Keratinocyte (primary cell): Measurements from ENCODE around the gene POLR2M. TPM values are rescaled to one million over a fixed set of nuclear protein-coding genes. Genes with fewer than 3 reads are reported as not detected.

Source experiments
- DNase-seq: peaks from one replicate; pipeline ENCODE4 v3.0.0-alpha.2; 2011; ENCODE audit warnings: low read depth, missing footprints, low spot score
- FAIRE-seq: peaks from 2 replicates; lab custom pipeline; 2011; peaks lifted over from hg19 to GRCh38; lab: Jason Lieb, UNC
- H2AFZ ChIP-seq: 2 replicates; pipeline ENCODE4 v1.6.0; 2012; ENCODE audit warnings: low read length, control low read depth, inconsistent platforms; ENCODE audit not compliant: control insufficient read depth
- H3K27ac ChIP-seq: 2 replicates; pipeline ENCODE4 v1.5.1; 2011; ENCODE audit warnings: low read length; ENCODE audit not compliant: control insufficient read depth, insufficient read depth
- H3K27me3 ChIP-seq: 3 replicates; pipeline ENCODE4 v1.6.0; 2011; ENCODE audit warnings: low read length; ENCODE audit not compliant: control insufficient read depth, insufficient read depth; ENCODE audit errors: extremely low read depth
- H3K36me3 ChIP-seq, 2 experiments: 2 replicates in 1 of 2; 3 replicates in 1 of 2; pipeline ENCODE4 v1.5.1; 2011; ENCODE audit warnings: low read length in 2 of 2, mild to moderate bottlenecking in 1 of 2; ENCODE audit not compliant: control insufficient read depth in 2 of 2, insufficient read depth in 2 of 2; ENCODE audit errors: extremely low read depth in 1 of 2
- H3K4me1 ChIP-seq: 3 replicates; pipeline ENCODE4 v1.5.1; 2011; ENCODE audit warnings: low read length; ENCODE audit not compliant: control insufficient read depth, insufficient read depth; ENCODE audit errors: extremely low read depth
- H3K4me2 ChIP-seq: 3 replicates; pipeline ENCODE4 v1.6.0; 2011; ENCODE audit warnings: low read depth, low read length; ENCODE audit not compliant: control insufficient read depth, insufficient read depth; ENCODE audit errors: extremely low read depth
- H3K4me3 ChIP-seq, 3 experiments: fragments of 200-600 bp in 1 of 3; sonication (generic) in 1 of 3; 2 replicates in 2 of 3; 3 replicates in 1 of 3; pipeline ENCODE4 v1.5.1; 2011 to 2016; ENCODE audit warnings: low read length in 3 of 3, mild to moderate bottlenecking in 3 of 3, control low read depth in 2 of 3, inconsistent platforms in 1 of 3, low read depth in 1 of 3, mixed read lengths in 1 of 3, mixed run types in 1 of 3, moderate library complexity in 1 of 3; ENCODE audit not compliant: control insufficient read depth in 2 of 3, insufficient read depth in 2 of 3; ENCODE audit errors: extremely low read depth in 1 of 3
- H3K79me2 ChIP-seq: 2 replicates; pipeline ENCODE4 v1.6.0; 2012; ENCODE audit warnings: low read length; ENCODE audit not compliant: control insufficient read depth, insufficient read depth
- H3K9ac ChIP-seq: 3 replicates; pipeline ENCODE4 v1.6.0; 2011; ENCODE audit warnings: low read length; ENCODE audit not compliant: control insufficient read depth, insufficient read depth; ENCODE audit errors: extremely low read depth
- H3K9me1 ChIP-seq: 3 replicates; pipeline ENCODE4 v1.6.0; 2011; ENCODE audit warnings: low read length; ENCODE audit not compliant: control insufficient read depth, insufficient read depth; ENCODE audit errors: extremely low read depth
- H3K9me3 ChIP-seq: 2 replicates; pipeline ENCODE4 v1.5.1; 2012; ENCODE audit warnings: low read depth, low read length; ENCODE audit not compliant: control insufficient read depth
- H4K20me1 ChIP-seq: 3 replicates; pipeline ENCODE4 v1.6.0; 2011; ENCODE audit warnings: low read length; ENCODE audit not compliant: control insufficient read depth, insufficient read depth; ENCODE audit errors: extremely low read depth
- CTCF ChIP-seq, 3 experiments: IDR thresholded peaks in 1 of 3; conservative IDR thresholded peaks in 1 of 3; optimal IDR thresholded peaks in 1 of 3; 2 replicates in 2 of 3; 3 replicates in 1 of 3; pipeline versions ENCODE3 to v1.5.1; 2011; ENCODE audit warnings: low read length in 3 of 3, mild to moderate bottlenecking in 3 of 3, moderate library complexity in 2 of 3, control low read depth in 1 of 3, inconsistent platforms in 1 of 3; ENCODE audit not compliant: insufficient read depth in 2 of 3; ENCODE audit errors: extremely low read depth in 1 of 3
- EZH2 ChIP-seq: IDR thresholded peaks from one replicate; pipeline ENCODE4 v1.6.1; 2012; ENCODE audit warnings: inconsistent platforms, mild to moderate bottlenecking, low read length, moderate library complexity
- dilution Hi-C: fragments of 300-500 bp; cut with MboI; formaldehyde crosslinking; loops from one replicate; pipeline ENCODE4 v1.7.0; 2020; ENCODE audit warnings: low sequenced_read_pairs; ENCODE audit not compliant: extremely low pct_ligation_motif_present
- polyA plus RNA-seq, 5 experiments: library from polyadenylated mRNA; depleted of rRNA in 3 of 5; stranded (reverse) in 3 of 5; stranded (forward) in 1 of 5; unstranded in 1 of 5; fragments of >200 nt; gene quantifications; 1 replicate in 1 of 5; 2 replicates in 3 of 5; 3 replicates in 1 of 5; pipeline versions ENCODE4 v1.2.1 to v1.2.3, GENCODE V29; 2011 to 2012; ENCODE audit warnings: missing spikeins in 2 of 5, low read depth in 1 of 5, low replicate concordance in 1 of 5

Gene POLR2M
- polyA plus RNA-seq, 1 donor (not counting 4 experiments of a cell fraction or from before 2014, with no cell fraction given): 40.6 TPM

GRCh38 chr15:57697588-57697987, 8.9 kb upstream of the POLR2M start:
- Histone ChIP-seq H3K4me1 (no peaks in the 10 kb centered on the region), H3K9me3 (no peaks in the 10 kb centered on the region), H3K4me3 (no peak overlapping the region), H4K20me1 (no peaks in the 10 kb centered on the region), H3K9ac (no peak overlapping the region), H3K79me2 (no peaks in the 10 kb centered on the region), H3K9me1 (no peaks in the 10 kb centered on the region), H2AFZ (no peak overlapping the region), H3K27me3 (no peaks in the 10 kb centered on the region), H3K4me2 (no peak overlapping the region), H3K27ac (no peak overlapping the region), H3K36me3 (no peaks in the 10 kb centered on the region)
- no peak for FAIRE-seq
- dilution Hi-C loops: no loop called here
- DNase-seq: no peak
- TF ChIP-seq CTCF (optimal IDR thresholded peaks at IDR 0.05 in 1 of 3, IDR thresholded peaks at IDR 0.05 in 1 of 3, conservative IDR thresholded peaks at IDR 0.05 in 1 of 3; ENCODE audit: extremely low read depth in 1 of 3, insufficient read depth in 2 of 3, low read length in 3 of 3) (no peak), EZH2 (no peak)

GRCh38 chr15:57698243-57698642, 8.3 kb upstream of the POLR2M start:
- no peak overlapping the region for H2AFZ ChIP-seq
- no peaks in the 10 kb centered on the region for H4K20me1 ChIP-seq
- H3K79me2 ChIP-seq: no peaks in the 10 kb centered on the region
- H3K27me3 ChIP-seq: no peaks in the 10 kb centered on the region
- no peak for FAIRE-seq
- H3K9me1 ChIP-seq: no peaks in the 10 kb centered on the region
- dilution Hi-C loops: no loop called here
- no peak overlapping the region for H3K9ac ChIP-seq
- peaks cover 4% of the 10 kb centered on the region for H3K4me1 ChIP-seq
- no peaks in the 10 kb centered on the region for H3K36me3 ChIP-seq
- no peak overlapping the region for H3K27ac ChIP-seq
- DNase-seq: no peak
- H3K9me3 ChIP-seq: no peaks in the 10 kb centered on the region
- H3K4me3 ChIP-seq: no peak overlapping the region
- no peak for TF ChIP-seq EZH2
- no peak for TF ChIP-seq CTCF (optimal IDR thresholded peaks at IDR 0.05 in 1 of 3, IDR thresholded peaks at IDR 0.05 in 1 of 3, conservative IDR thresholded peaks at IDR 0.05 in 1 of 3; ENCODE audit: extremely low read depth in 1 of 3, insufficient read depth in 2 of 3, low read length in 3 of 3)
- H3K4me2 ChIP-seq: no peak overlapping the region
